Liver (tissue), 9 donors: Measurements from ENCODE around the gene CLDN6. TPM values are rescaled to one million over a fixed set of nuclear protein-coding genes. Genes with fewer than 3 reads are reported as not detected.

Experiments
- DNase-seq: peaks from one replicate; pipeline ENCODE4 v3.0.0-alpha.2; 2017; ENCODE audit warnings: low spot score
- H3K27ac ChIP-seq, 2 donors: one replicate each; pipeline ENCODE4 v1.7.0; 2013; ENCODE audit warnings: inconsistent platforms in 2 of 2, low read length in 2 of 2, control low read depth in 1 of 2, low read depth in 1 of 2, mild to moderate bottlenecking in 1 of 2
- H3K27me3 ChIP-seq, 4 donors: one replicate each; pipeline versions ENCODE4 v1.6.1 to v1.7.0; 2013; ENCODE audit warnings: low read length in 3 of 4, inconsistent platforms in 1 of 4, mild to moderate bottlenecking in 1 of 4, moderate library complexity in 1 of 4; ENCODE audit not compliant: control insufficient read depth in 4 of 4, insufficient read depth in 4 of 4
- H3K36me3 ChIP-seq, 4 donors: one replicate each; pipeline versions ENCODE4 v1.6.1 to v1.7.0; 2013; ENCODE audit warnings: low read length in 3 of 4, mild to moderate bottlenecking in 3 of 4, low read depth in 1 of 4, moderate library complexity in 1 of 4; ENCODE audit not compliant: control insufficient read depth in 4 of 4, insufficient read depth in 3 of 4
- H3K4me1 ChIP-seq, 4 donors: one replicate each; pipeline versions ENCODE4 v1.6.1 to v1.7.0; 2013; ENCODE audit warnings: low read length in 3 of 4, mild to moderate bottlenecking in 3 of 4, moderate library complexity in 1 of 4; ENCODE audit not compliant: control insufficient read depth in 4 of 4, insufficient read depth in 4 of 4
- H3K4me3 ChIP-seq, 3 donors: one replicate each; pipeline versions ENCODE4 v1.6.1 to v1.7.0; 2013; ENCODE audit warnings: low read length in 3 of 3, control low read depth in 1 of 3, low read depth in 1 of 3, mild to moderate bottlenecking in 1 of 3
- H3K9ac ChIP-seq, 2 donors: one replicate each; pipeline ENCODE4 v1.7.0; 2013; ENCODE audit warnings: low read length in 2 of 2, mild to moderate bottlenecking in 2 of 2, moderate library complexity in 2 of 2, control low read depth in 1 of 2, low read depth in 1 of 2
- H3K9me3 ChIP-seq, 4 donors: one replicate each; pipeline versions ENCODE4 v1.6.1 to v1.7.0; 2013; ENCODE audit warnings: low read length in 3 of 4; ENCODE audit not compliant: control insufficient read depth in 4 of 4
- ATF3 ChIP-seq: IDR thresholded peaks from 2 replicates; pipeline ENCODE4 v1.6.1; 2016; ENCODE audit warnings: antibody characterized with exemption
- CTCF ChIP-seq: fragments of 150-350 bp; IDR thresholded peaks from 2 replicates; pipeline ENCODE4 v1.5.1; 2017; ENCODE audit warnings: improper control_type of control experiment, low read depth, low read length; ENCODE audit not compliant: missing input control
- EGR1 ChIP-seq, 2 donors: IDR thresholded peaks; 2 replicates each; pipeline ENCODE4 v1.6.1; 2016 to 2018; ENCODE audit warnings: antibody characterized with exemption in 2 of 2, low read depth in 2 of 2
- FOXA1 ChIP-seq: IDR thresholded peaks from 2 replicates; pipeline ENCODE4 v1.6.1; 2016; ENCODE audit warnings: antibody characterized with exemption
- FOXA2 ChIP-seq: IDR thresholded peaks from 2 replicates; pipeline ENCODE4 v1.6.1; 2016; ENCODE audit warnings: antibody characterized with exemption
- GABPA ChIP-seq, 2 donors: IDR thresholded peaks in 1 of 2; conservative IDR thresholded peaks in 1 of 2; 2 replicates each; pipeline ENCODE4 v1.6.1; 2016; ENCODE audit warnings: antibody characterized with exemption in 2 of 2, mild to moderate bottlenecking in 1 of 2, moderate library complexity in 1 of 2
- HNF4A ChIP-seq, 2 donors: conservative IDR thresholded peaks; 2 replicates each; pipeline ENCODE4 v1.6.1; 2016; ENCODE audit warnings: antibody characterized with exemption in 2 of 2, mild to moderate bottlenecking in 2 of 2
- HNF4G ChIP-seq: IDR thresholded peaks from 2 replicates; pipeline ENCODE4 v1.6.1; 2016; ENCODE audit warnings: antibody characterized with exemption
- JUND ChIP-seq, 2 donors: IDR thresholded peaks; 2 replicates each; pipeline ENCODE4 v1.6.1; 2016; ENCODE audit warnings: antibody characterized with exemption in 2 of 2
- MAX ChIP-seq: IDR thresholded peaks from 2 replicates; pipeline ENCODE4 v1.6.1; 2016; ENCODE audit warnings: antibody characterized with exemption
- NR2F2 ChIP-seq: IDR thresholded peaks from 2 replicates; pipeline ENCODE4 v1.6.1; 2016; ENCODE audit warnings: antibody characterized with exemption
- RAD21 ChIP-seq, 2 donors: IDR thresholded peaks; 2 replicates each; pipeline ENCODE4 v1.6.1; 2016; ENCODE audit warnings: antibody characterized with exemption in 2 of 2, mild to moderate bottlenecking in 2 of 2
- REST ChIP-seq: IDR thresholded peaks from 2 replicates; pipeline ENCODE4 v1.6.1; 2016; ENCODE audit warnings: antibody characterized with exemption, mild to moderate bottlenecking
- RXRA ChIP-seq, 2 donors: IDR thresholded peaks; 2 replicates each; pipeline ENCODE4 v1.6.1; 2017 to 2018; ENCODE audit warnings: antibody characterized with exemption in 2 of 2, mild to moderate bottlenecking in 1 of 2
- SP1 ChIP-seq: IDR thresholded peaks from 2 replicates; pipeline ENCODE4 v1.6.1; 2018; ENCODE audit warnings: antibody characterized with exemption, mild to moderate bottlenecking
- TAF1 ChIP-seq: conservative IDR thresholded peaks from 2 replicates; pipeline ENCODE4 v1.6.1; 2016; ENCODE audit warnings: antibody characterized with exemption, mild to moderate bottlenecking
- YY1 ChIP-seq: IDR thresholded peaks from 2 replicates; pipeline ENCODE4 v1.6.1; 2016; ENCODE audit warnings: antibody characterized with exemption, mild to moderate bottlenecking
- ZBTB33 ChIP-seq: IDR thresholded peaks from 2 replicates; pipeline ENCODE4 v1.6.1; 2016; ENCODE audit warnings: antibody characterized with exemption
- WGBS: extraction: QIAGEN DNeasy Blood & Tissue Kit; methylation state at CpG from one replicate; pipeline ENCODE4 v1.1.7; 2013; 5-methylcytosine and 5-hydroxymethylcytosine counted together
- polyA plus RNA-seq, 2 donors: library from polyadenylated mRNA; stranded (reverse) in 1 of 2; unstranded in 1 of 2; fragments of 200-250 nt in 1 of 2; fragments of >200 nt in 1 of 2; fragmentation: Nextera tagmentation in 1 of 2; extraction: Ambion mirVana in 1 of 2; gene quantifications; one replicate each; pipeline versions ENCODE4 v1.2.1 to v1.2.3, GENCODE V29; 2013 to 2015
- total RNA-seq, 2 donors: library from RNA; depleted of rRNA; stranded (reverse); fragments of >200 nt; gene quantifications; one replicate each; pipeline ENCODE4 v1.2.3, GENCODE V29; 2014
- donor health status: healthy.
- donor health status: healthy.
- donor health status: healthy.
- donor health status: healthy.
- donor health status: healthy.

CLDN6 gene
- total and polyA plus RNA-seq, 4 donors = 0.75 TPM; not detected in 3

GRCh38 chr16:2968738-2969544 is 49.0 kb downstream of the CLDN6 start, which contains the start of gene PAQR4:
TSS of gene PAQR4 (plus strand) at chr16:2969348. CDS start at chr16:2969675, 327 bp downstream.
- no peaks in the 10 kb centered on the region for H3K9me3 ChIP-seq
- H3K27ac ChIP-seq = peak within 1 kb of the TSS in 1 of 2 donors; percentile 41
- H3K4me3 ChIP-seq = peak within 1 kb of the TSS; percentile 32 to 76 (median 52)
- H3K4me1 ChIP-seq = peaks cover 3 to 40% (median 30%) of the 10 kb centered on the region in 4 donors
- 1% methylated on average over 98 of the region's 98 CpGs for WGBS
- TF ChIP-seq EGR1 (IDR thresholded peaks at IDR 0.05; ENCODE audit: low read depth in 2 of 2) = peak; percentile 82 to 95
- peak; percentile 99 for TF ChIP-seq REST
- TF ChIP-seq MAX = no peak
- no peak for TF ChIP-seq TAF1
- TF ChIP-seq ATF3 = no peak
- TF ChIP-seq HNF4A (conservative IDR thresholded peaks at IDR 0.05) = peak; percentile 61 to 78
- TF ChIP-seq ZBTB33 = no peak
- TF ChIP-seq RXRA (IDR thresholded peaks at IDR 0.05) = no peak
- TF ChIP-seq FOXA1 = no peak
- no peak for TF ChIP-seq NR2F2
- TF ChIP-seq JUND (IDR thresholded peaks at IDR 0.05) = no peak
- TF ChIP-seq GABPA (IDR thresholded peaks at IDR 0.05 in 1 of 2, conservative IDR thresholded peaks at IDR 0.05 in 1 of 2) = peak in 1 of 2 donors; percentile 80
- TF ChIP-seq FOXA2 = no peak
- no peak for TF ChIP-seq YY1
- TF ChIP-seq HNF4G = no peak
- TF ChIP-seq CTCF = no peak
- no peak for TF ChIP-seq RAD21 (IDR thresholded peaks at IDR 0.05)
- TF ChIP-seq SP1 = peak; percentile 39
- peak; percentile 87 for DNase-seq
- H3K36me3 ChIP-seq = no peaks in the 10 kb centered on the region
- no peak within 1 kb of the TSS for H3K9ac ChIP-seq
- H3K27me3 ChIP-seq = peaks cover 0 to 6% (median 4%) of the 10 kb centered on the region in 4 donors
